GM19193 (cell line): ENCODE measurements around the gene PCBP1.

Experiments used
- POLR2A ChIP-seq: IDR thresholded peaks from 4 replicates; pipeline ENCODE4 v1.6.1; 2011; ENCODE audit not compliant: insufficient read depth, insufficient read length; ENCODE audit errors: extremely low read depth

The PCBP1 gene

DNA sequence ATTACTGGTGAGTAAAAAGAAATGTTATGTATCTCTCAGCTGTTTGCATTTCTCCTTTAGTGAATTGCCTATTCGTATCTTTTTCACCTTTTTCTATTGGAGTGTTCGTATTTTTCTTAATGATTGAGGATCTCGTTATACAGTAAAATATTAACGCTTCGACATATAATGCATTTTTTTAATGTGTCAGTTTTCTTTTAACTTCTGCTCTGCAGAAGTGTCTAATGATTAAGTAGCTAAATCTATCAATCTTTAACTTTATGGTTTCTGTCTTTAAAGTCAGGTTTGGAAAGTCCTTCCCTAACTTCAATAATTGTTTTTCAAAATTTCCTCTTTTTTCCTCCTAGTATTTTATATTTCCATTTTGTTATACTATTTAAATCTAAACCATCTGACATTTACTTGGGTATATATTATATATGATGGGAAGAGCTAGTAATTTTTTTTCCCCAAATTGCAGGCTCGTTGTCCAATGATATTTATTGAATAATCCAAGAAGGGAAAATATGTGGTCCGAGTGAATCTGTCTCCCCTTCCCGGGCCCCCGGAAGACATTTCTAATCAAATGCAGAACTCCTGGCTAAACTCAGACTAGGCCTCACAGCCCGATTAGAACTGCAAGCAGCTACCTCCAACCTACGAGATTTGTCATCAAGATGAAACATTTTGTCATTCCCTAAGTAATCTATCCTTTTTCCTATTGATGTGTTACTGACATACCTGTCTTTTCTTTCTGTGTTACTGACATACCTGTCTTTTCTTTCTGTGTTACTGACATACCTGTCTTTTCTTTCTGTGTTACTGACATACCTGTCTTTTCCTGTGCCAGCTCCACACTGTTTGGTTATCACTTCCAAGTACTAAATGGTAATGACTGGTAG is 17.2 kb downstream of the PCBP1 start:
- TF ChIP-seq POLR2A = no peak

DNA sequence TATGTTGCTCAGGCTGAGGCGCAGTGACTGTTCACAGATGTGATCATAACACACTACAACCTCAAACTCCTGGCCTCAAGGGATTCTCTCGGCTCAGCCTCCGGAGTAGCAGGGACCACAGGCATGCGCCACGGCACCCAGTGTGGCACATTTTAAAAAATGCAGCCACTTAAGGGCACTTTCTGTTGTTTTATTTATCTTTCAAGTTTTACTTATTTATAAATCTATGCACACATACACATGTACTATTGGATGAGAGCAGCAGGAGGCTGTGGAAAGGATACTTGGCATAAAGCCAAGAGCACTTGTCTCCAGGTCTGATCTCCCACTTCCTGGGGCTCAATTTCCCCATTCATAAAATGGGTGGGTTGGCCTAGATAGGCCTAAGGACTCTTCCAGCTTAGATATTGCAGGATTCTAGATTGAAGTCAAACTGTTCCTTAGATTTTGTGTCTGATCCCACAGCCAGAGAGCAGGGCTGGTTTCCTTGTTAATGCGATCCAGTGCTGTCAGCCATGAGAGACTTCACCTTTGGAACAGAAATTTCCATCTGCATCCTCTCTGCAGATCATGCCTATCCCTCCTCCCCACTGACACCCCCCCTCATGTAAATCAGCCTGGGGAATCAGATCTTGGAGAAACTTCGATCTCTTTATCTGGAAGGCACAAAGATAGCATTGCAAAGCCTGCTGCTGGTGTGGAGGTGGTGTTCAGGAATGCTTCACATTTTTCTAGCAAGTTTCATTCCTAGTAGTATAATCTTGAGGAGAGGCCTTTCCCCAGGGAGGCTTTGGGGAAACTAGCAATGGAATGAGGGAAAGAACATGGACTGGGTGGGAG is 24.7 kb downstream of the PCBP1 start:
- TF ChIP-seq POLR2A = no peak

GRCh38 chr2:70113359-70114070 is 26.2 kb downstream of the PCBP1 start:
- no peak for TF ChIP-seq POLR2A

DNA sequence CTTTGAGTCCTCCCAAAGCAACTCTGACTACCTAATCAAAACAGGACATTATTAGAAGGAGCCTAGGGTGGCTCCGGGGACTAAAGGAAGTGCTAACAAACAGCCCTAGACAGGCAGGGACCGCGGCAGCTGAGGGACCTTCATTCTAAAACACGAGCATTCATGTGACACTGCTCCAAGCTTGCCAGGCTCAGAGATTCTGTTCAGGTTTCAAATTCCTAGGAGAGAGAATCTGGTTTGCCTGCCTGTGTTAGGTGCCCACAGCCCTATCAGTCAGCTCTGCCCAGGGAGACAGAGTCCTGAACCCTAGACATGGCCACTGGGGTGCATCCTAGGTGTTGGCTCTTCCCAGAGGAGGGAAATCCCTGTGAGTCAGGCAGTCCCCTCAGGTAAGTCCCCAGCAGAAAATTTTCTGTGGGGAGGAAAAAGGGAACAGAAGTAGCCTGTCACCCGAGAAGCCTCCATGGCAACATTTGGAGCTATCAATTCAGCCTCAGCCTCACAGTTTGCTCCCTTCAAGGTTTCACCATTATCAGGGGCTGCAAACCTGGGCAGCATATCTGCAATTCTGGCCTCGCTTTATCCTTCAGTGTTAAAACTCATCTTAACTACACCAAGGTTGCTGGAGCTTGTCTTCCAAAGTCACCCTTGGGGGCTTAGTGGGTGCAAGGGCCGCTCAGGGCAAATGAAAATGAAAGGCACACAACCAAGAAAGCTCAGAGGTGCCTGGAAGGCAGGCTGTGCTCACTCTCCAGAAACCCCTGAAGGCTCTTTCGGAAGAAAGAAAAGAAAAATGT is 28.6 kb downstream of the PCBP1 start:
- TF ChIP-seq POLR2A = peak; percentile 49

- no peak for TF ChIP-seq POLR2A
Observed at GRCh38 chr2:70116936-70117552, 29.8 kb downstream of the PCBP1 start.

DNA sequence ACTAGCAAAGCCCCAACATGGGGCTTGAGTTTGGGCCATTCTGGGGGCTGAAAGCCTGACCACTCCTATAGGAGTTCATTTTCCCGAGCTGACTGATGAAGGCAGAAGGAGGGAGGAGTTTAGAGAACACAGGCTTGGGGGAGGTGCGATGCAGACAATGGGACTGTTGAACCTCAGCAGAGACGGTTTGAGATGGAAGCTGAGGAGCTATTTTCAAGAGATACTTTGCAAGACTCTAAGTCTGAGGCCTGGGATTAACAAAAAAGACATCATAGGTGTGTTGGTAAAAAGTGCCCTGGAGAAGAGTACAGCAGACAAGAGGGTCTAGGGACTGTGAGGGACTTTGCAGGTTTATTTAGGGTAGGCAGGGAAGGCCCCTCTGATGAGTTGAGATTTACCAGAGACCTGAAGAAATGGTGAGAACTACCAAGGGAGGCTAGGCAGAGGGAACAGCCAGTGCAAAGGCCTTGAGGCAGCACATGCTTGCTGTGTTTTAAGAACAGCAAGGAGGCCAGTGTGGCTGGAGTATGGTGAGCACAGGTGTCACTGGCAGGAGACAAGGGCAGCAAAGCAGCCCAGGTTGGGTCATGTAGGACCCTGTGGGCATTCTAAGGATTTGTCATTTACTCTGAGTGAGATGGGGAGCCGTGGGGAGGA is 31.6 kb downstream of the PCBP1 start:
- no peak for TF ChIP-seq POLR2A

DNA sequence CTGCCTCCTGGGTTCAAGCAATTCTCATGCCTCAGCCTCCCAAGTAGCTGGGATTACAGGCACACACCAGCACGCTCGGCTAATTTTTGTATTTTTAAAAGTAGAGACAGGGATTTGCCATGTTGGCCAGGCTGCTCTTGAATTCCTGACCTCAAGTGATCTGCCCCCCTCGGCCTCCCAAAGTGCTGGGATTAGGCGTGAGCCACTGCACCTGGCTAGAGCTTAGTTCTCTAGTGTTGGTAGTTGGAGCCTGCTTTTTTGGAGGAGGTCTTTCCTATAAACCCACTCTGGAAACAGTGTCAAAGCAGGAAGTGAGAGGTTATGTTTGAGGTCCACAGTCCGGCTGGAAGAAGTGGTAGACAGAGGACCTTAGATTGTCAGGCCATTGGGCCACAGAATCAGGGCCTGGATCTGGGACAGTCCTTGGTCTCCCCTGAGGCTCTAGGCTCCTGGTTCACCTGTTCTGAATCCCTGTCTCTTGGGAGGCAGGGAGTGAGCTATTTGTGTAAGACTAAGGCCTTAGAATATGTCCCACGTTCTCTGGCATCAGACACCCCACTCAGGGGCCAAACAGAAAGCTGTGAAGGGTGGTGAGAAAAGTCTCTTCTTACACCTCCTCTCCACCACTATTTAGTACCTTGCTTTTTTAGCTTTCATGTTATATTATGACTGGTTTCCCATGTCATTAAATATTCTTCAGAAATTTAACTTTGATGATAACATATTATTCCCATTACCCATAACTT is 34.5 kb downstream of the PCBP1 start:
- no peak for TF ChIP-seq POLR2A

DNA sequence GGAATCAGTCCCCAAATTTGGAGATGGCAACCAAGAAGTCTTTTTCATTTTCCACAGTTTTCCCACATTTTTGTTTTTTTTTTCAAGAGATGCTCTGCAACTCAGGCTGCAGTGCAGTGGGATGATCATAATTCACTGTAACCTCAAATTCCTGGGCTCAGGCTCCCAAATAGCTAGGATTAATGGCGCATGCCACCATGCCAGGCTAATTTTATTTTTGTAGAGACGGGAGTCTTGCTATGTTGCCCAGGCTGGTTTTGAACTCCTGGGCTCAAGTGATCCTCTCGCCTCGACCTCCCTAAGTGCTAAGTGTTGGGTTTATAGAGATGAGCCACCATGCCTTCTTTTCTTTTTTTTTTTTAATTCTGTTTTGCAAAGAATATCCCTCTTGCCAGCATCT is 35.2 kb downstream of the PCBP1 start:
- no peak for TF ChIP-seq POLR2A

GRCh38 chr2:70123051-70123828 is 36.0 kb downstream of the PCBP1 start:
- TF ChIP-seq POLR2A = no peak

GRCh38 chr2:70123829-70124116 is 36.5 kb downstream of the PCBP1 start:
- TF ChIP-seq POLR2A = no peak

GRCh38 chr2:70124983-70125480 is 37.8 kb downstream of the PCBP1 start:
- TF ChIP-seq POLR2A = peak; percentile 70

GRCh38 chr2:70125498-70125898 is 38.2 kb downstream of the PCBP1 start:
- TF ChIP-seq POLR2A = no peak
